SH-SY5Y (cell line): ENCODE results near the gene ALG9.

Source experiments
- GATA2 ChIP-seq: IDR thresholded peaks from 2 replicates; pipeline ENCODE4 v1.6.1; 2011; ENCODE audit warnings: mild to moderate bottlenecking, low read depth, low read length
- GATA3 ChIP-seq: IDR thresholded peaks from 2 replicates; pipeline ENCODE4 v1.6.1; 2011; ENCODE audit warnings: low read depth, mild to moderate bottlenecking, low read length, moderate library complexity

The ALG9 gene, protein sequence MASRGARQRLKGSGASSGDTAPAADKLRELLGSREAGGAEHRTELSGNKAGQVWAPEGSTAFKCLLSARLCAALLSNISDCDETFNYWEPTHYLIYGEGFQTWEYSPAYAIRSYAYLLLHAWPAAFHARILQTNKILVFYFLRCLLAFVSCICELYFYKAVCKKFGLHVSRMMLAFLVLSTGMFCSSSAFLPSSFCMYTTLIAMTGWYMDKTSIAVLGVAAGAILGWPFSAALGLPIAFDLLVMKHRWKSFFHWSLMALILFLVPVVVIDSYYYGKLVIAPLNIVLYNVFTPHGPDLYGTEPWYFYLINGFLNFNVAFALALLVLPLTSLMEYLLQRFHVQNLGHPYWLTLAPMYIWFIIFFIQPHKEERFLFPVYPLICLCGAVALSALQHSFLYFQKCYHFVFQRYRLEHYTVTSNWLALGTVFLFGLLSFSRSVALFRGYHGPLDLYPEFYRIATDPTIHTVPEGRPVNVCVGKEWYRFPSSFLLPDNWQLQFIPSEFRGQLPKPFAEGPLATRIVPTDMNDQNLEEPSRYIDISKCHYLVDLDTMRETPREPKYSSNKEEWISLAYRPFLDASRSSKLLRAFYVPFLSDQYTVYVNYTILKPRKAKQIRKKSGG

DNA sequence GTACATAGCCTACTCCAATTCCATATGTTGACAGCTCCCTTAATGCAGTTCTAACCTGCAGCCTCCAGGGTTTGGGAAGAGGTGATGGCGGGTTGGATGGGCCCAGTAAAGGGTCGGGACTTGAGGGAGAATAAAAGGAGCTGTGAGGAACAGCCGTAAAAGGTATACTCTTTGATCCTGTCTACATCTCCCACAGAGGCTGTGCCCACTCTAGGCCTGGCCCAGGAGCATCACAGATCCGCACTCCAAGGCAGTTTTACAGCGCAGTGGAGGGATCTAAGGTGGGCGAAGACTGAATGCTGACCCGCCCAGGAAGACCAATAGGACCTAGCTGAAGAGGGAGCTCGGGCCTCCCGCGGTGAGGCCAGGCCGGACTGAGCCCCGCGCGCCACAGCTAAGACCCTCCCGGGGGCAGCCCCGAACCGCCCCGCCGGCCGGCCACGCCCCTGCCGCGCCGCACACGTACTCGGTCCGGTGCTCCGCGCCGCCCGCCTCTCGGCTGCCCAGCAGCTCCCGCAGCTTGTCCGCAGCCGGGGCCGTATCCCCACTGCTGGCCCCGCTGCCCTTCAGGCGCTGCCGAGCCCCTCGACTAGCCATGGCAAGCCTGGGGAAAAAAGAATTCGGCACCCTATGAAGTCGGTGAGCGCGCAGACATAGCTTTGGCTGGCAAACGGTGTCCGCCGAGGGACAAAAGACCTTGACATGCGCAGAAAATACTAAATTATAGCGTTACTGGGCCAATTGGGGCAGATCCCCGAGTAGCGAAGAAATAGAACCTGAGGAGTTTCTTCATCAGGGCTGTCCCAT lies at the start of gene ALG9:
ALG9 (minus strand) TSS at position 696 of the 807 bp plus-strand sequence; CDS start at position 597, 99 bp downstream.
- TF ChIP-seq GATA3 (no peak), GATA2 (no peak)

DNA sequence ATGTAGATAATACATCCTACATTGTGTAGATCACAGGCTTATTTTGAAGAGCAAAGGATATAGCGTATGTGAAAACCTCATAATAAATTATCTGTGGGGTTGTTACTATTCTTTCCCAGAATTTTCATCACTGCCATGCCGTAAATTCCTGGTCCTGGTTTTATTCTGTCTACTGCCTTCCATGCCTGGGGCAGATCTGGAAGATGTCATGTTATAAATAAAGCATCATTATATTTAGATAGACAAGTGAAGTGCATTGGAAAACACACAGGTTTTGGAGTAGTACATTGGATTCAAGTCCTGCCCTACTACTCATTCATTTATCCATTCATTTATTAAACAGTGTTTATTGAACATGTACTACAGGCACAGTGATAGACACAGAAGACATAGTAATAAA lies 49.5 kb upstream of the ALG9 start:
- no peak for TF ChIP-seq GATA3
- no peak for TF ChIP-seq GATA2

DNA sequence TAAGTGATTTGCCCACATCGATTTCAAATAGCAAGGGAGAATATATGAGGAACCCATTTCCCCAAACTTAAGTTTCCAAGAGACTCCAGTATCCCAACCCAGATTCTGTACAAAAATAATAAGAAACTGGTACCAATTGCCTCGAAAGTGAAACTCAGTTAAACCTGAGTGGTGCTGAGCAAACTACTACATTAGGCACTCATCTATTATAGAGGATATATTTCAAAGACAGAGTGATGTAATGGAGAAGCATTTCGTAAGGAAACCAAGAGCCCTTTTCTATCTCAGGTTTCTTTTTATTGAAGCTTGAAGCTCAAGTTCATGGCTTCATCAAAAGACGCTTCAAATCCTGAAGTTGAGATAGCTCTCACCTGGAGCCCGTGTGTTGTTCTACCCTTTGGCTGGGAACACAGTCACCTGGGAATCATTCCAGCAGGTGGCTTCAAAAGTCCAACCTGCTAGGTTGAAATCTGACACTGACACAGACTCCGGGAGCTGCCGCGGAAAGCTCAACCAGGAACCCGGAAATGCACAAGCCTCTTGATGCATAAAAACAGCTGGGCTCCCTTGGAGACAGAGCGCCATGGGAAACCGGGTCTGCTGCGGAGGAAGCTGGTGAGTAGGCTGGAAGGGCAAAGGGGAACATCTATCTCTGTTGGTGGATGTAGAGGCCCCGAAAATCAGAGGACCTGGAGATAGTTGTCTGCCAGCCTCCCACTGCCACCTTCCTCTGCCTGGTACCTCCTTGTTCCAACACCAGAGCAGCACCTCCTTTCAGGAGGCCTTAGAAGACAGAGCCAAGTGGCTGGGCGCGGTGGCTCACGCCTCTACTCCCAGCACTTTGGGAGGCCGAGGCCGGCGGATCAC lies 47.2 kb upstream of the ALG9 start, which contains the start of gene C11orf52:
C11orf52 (plus strand) TSS at position 524 of the 867 bp plus-strand sequence; CDS start at position 584, 60 bp downstream.
- TF ChIP-seq GATA3 (no peak), GATA2 (no peak)

DNA sequence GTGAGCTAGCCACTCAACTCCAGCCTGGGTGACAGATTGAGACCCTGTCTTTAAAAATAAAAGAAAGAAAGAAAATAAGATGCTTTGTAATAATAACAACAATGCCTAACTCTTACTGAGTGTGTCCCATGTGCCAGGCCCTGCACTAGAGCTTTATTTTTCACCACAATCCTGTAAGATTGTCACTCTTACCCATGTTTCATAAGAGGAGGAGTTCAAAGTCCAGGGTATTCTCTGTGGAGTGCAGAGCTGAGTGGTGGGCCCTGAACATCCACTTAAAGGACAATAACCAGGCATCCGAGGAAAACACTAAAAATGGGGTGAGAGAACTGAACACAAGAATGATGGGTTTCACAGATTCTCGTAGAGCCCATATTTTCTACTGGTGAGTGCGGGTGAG lies 46.4 kb upstream of the ALG9 start:
- TF ChIP-seq GATA2, result no peak

DNA sequence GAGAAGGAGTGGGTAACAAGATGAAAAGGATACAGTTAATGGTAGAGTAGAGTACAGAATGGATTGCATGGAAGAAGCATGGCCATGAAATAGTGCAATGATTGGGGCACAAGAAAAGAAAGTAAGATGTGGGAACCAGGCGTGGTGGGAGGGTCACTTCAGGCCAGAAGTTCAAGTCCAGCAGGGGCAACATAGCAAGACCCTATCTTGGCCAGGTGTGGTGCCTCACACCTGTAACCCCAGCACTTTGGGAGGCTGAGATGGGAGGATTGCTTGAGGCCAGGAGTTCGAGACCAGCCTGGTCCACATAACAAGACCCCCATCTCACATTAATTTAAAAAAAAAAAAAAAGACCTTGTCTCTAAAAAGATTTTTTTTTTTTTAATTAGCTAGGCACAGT lies 45.9 kb upstream of the ALG9 start:
- TF ChIP-seq GATA3 (no peak), GATA2 (no peak)

DNA sequence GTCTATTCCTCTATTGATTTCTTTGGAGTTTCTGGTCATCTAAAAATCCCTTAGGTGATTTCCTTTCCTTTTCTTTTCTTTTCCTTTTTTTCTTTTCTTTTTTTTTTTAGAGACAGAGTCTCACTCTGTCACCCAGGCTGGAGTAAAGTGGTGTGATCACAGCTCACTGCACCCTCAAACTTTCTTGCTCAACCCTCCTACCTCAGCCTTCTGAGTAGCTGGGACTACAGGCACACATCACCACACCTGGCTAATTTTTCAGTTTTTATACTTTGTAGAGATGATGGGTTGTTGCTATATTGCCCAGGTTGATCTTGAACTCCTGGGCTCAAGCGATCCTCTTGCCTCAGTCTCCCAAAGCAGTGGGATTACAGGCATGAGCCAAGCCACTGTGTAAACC lies 45.4 kb upstream of the ALG9 start:
- TF ChIP-seq GATA2 (no peak), GATA3 (no peak)

DNA sequence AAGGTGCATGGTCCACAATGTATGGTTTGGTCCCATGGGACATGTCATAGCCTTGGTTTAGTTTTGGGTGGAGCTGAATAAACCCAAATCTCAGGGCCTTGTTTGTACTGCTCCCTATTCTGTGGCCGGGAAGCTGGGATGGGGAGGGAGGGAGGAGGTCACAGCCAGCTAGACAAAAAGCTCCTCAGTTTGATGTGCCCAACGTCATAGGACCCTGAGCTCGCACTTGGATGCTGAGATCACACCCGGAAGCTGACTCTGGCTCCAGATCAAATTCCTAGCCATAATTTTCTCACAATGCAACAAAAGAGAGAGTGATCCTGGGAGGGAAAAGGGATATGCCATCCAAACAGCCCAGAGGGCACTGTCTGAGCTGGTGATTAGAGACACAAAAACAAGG lies 42.6 kb upstream of the ALG9 start:
- TF ChIP-seq GATA3 (no peak), GATA2 (no peak)

DNA sequence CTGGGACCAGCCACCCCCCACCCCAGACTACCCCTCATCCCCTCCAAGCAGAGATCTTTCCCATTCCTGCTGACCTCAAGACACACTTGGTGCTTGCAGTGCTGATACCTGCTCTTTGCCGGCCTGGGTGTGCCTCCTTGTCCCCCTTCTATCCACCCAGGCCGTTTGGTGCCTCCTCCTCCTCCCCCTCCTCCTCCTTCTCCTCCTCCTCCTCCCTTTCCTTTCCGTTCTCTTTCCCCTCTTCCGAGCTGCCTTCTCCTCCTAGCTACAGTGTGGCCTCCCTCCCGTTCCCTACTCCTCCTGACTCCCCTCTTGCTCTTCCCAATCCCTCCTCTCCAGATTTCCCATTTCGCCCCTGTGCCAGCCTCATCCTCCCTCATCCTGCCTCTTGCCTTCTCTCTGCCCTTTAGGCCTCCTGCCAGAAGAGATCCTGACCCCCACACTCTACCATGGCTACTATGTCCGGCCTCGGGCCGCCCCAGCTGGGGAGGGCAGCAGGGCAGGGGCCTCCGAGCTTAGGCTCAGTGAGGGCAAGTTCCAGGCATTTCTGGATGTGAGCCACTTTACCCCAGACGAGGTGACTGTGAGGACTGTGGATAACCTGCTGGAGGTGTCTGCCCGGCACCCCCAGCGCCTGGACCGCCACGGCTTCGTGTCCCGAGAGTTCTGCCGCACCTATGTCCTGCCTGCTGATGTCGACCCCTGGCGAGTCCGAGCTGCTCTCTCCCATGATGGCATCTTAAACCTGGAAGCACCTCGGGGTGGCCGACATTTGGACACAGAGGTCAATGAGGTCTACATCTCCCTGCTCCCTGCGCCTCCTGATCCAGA lies 41.9 kb upstream of the ALG9 start:
- TF ChIP-seq GATA2 (no peak), GATA3 (no peak)

DNA sequence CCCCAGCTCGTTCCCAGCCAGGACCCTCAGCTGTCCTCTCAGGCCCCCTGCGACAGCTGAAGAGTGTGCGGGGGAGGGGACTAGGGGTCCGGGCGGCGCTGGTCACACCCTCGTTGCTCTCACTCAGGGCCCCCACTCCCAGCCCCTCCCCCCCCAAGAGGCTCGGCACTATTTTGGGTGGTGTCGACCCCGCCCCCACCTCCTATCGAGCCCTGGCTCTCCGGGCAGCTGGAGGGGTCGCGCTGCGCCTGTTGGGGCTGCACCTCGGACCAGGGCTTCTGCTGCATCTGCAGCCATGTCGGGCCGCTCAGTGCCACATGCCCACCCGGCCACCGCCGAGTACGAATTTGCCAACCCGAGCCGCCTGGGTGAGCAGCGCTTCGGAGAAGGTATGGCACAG lies 41.2 kb upstream of the ALG9 start, which contains the start of gene HSPB2:
HSPB2 (plus strand) TSS at position 200 of the 400 bp plus-strand sequence; CDS start at position 296, 96 bp downstream.
- TF ChIP-seq GATA2 (no peak), GATA3 (no peak)

DNA sequence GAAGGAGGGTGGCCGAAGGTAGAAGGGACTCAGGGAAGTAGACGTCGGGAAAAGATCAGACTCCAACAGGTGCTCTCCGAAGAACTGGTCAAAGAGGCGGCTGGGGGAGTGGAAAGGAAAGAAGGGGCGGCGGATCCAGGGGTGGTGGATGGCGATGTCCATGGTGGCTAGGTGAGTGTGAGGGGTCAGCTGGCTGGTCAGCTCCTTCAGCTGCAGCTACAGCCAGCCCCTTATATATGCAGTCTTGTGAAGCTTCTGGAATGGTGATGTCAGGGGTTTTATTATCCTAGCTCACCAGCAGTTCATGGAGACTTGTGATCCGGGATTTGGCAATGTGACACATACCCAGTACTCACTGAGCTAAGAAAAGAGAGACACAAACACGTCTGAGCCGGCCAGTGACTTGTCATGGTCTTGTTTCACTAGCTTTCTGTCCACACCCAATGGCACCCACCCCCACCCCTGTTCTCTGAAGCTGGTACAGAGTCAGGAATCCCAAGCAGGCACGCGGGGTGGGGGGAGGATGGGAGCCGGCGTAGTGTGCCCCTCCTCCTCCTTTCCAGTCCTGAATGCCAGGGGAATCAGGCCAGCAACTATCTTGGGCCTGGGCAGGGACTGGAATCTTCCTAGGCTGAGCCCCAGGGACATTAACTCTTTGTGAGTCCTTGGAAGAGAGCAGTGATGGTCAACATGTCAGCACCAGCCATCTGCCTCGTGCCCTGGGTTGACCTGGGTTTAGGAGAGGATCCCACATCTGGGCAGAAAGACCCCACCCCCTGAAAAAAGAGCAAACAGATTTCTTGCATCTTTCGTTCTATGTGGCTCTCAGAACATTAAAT lies 40.4 kb upstream of the ALG9 start, which contains the start of gene CRYAB:
CRYAB (minus strand) TSS at position 208 of the 839 bp plus-strand sequence; CDS start at position 162, 46 bp downstream.
- TF ChIP-seq GATA2, result no peak
- no peak for TF ChIP-seq GATA3

DNA sequence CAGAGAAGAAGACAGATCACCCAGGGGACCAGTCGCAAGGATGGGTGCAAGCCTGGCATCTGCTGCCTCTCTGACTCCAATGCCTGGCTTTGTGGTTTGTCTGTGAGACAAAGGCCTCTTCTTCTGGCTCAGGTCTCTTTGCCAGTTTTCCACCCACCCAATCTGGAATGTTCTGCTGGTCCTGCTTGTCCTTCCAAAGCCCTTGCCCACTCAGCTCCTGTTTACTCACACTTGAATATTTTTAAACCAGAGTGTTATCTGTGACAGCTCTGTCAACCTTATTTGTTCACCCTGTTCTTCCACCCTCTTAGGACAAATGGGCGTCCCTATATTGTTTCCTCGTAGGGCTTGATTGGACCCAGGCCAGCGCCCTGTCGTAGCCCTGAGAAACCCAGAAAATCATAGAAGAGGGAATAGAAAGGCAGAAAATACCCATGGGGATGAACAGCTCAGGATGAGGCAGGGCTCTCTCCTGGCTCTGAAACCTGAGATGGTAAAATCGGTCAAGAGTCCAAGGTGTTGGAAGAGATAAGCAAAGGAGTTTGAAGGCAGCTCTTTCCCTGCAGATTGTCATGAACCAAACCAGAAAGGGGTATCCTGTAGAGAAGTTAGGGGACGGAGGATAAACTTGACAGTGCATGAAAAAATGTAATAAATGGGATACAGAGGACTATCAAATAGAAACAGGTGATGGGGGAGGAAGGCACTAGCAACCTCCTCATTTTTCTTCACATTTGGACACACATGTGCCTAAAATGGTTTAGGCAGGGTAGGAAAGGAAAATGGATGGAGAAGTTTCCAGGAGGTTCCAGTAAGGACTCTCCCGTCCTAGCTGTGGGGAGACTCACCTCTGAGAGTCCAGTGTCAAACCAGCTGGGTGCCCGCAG lies 39.5 kb upstream of the ALG9 start:
- TF ChIP-seq GATA3, result no peak
- TF ChIP-seq GATA2, result no peak
